Glomerular visceral epithelial cell (primary cell): ENCODE measurements around the gene ANO10.
"Not testable (repeated sequence)": the region's sequence is repeated elsewhere in the genome, so short reads cannot be mapped to it uniquely, and the experiment has no call there.

Experiments used
- DNase-seq: peaks from one replicate; pipeline ENCODE4 v3.0.0-alpha.2; 2016; ENCODE audit errors: extremely low spot score

ANO10 gene, protein sequence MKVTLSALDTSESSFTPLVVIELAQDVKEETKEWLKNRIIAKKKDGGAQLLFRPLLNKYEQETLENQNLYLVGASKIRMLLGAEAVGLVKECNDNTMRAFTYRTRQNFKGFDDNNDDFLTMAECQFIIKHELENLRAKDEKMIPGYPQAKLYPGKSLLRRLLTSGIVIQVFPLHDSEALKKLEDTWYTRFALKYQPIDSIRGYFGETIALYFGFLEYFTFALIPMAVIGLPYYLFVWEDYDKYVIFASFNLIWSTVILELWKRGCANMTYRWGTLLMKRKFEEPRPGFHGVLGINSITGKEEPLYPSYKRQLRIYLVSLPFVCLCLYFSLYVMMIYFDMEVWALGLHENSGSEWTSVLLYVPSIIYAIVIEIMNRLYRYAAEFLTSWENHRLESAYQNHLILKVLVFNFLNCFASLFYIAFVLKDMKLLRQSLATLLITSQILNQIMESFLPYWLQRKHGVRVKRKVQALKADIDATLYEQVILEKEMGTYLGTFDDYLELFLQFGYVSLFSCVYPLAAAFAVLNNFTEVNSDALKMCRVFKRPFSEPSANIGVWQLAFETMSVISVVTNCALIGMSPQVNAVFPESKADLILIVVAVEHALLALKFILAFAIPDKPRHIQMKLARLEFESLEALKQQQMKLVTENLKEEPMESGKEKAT

GRCh38 chr3:43621656-43622432 lies at the start of gene ANO10:
ANO10 (minus strand) TSS chr3:43622011; CDS start chr3:43605852, 16,159 bp downstream.
- DNase-seq = peak; percentile 99

GRCh38 chr3:43670635-43671522 lies 49.1 kb upstream of the ANO10 start:
- no peak for DNase-seq

GRCh38 chr3:43665011-43665410 lies 43.2 kb upstream of the ANO10 start:
- DNase-seq = not testable (repeated sequence)

- DNase-seq = not testable (repeated sequence)
Measured at GRCh38 chr3:43661376-43661775, 39.6 kb upstream of the ANO10 start.

GRCh38 chr3:43659250-43659880 lies 37.6 kb upstream of the ANO10 start:
- DNase-seq = no peak

DNA sequence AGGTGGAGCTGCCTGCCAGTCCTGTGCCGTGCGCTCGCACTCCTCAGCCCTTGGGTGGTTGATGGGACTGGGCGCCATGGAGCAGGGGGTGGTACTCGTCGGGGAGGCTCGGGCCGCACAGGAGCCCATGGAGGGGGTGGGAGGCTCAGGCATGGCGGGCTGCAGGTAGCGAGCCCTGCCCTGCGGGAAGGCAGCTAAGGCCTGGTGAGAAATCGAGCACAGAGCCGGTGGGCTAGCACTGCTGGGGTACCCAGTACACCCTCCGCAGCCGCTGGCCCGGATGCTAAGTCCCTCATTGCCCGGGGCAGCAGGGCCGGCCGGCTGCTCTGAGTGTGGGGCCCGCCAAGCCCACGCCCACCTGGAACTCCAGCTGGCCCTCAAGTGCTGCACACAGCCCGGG lies 34.6 kb upstream of the ANO10 start:
- DNase-seq = not testable (repeated sequence)

DNA sequence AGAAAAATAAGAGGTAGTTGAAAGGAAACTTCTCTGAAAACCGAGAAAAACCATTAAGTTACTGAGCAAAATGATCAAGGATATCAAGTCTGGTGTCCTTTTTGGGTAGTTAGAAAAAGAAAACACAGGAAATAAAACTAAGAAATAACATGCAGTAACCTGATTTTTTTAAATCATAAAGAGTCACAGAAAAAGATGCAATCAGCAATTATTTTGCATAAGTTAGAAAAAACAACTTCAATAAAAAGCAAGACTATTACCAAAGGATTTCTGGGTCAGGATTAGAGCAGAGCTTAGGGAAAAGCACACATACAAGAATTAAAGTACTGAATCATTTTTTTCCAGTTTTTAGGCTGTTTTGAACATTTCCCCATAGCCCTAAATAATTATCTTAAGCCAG lies 28.5 kb upstream of the ANO10 start:
- DNase-seq = no peak

- no peak for DNase-seq
Measured at GRCh38 chr3:43649365-43649968, 27.7 kb upstream of the ANO10 start.

GRCh38 chr3:43648957-43649356 lies 27.1 kb upstream of the ANO10 start:
- DNase-seq = no peak

DNA sequence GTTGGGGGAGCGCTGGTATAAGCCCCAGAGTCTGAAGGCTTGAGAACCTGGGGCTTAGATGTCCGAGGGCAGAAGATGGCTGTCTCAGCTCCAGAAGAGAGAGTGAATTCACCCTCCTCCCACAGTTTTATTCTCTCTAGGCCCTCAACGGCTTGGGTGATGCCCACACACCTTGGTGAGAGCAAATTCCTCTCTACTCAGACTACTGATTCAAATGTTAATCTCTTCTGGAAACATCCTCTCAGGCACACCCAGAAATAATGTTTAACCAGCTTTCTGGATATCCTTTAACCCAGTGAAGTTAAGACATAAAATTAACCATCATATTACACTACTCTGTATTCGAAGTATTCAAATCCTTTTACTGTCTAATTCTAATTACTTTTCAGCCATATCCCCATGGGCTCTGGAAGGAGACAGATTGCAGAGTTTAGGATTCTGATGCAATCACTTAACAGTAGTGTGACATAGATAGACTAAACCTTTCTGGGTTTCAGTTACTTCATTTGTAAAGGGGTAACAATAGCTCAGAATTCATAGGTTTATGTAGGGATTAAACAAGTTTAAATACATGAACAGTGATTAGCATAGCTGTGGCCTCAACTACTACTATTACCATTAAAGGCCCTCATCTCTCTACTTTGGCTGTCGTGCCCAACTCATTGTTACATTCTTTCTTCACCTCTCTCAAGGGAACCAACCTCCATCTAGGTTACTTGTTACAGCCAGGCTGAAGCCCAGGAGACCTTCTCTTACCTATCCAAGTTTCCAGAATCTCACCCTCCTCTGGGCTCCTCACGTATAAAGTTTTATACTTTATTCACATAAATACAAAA lies 25.7 kb upstream of the ANO10 start:
- peak; percentile 16 for DNase-seq

- no peak for DNase-seq
Measured at GRCh38 chr3:43644443-43644842, 22.6 kb upstream of the ANO10 start.

DNA sequence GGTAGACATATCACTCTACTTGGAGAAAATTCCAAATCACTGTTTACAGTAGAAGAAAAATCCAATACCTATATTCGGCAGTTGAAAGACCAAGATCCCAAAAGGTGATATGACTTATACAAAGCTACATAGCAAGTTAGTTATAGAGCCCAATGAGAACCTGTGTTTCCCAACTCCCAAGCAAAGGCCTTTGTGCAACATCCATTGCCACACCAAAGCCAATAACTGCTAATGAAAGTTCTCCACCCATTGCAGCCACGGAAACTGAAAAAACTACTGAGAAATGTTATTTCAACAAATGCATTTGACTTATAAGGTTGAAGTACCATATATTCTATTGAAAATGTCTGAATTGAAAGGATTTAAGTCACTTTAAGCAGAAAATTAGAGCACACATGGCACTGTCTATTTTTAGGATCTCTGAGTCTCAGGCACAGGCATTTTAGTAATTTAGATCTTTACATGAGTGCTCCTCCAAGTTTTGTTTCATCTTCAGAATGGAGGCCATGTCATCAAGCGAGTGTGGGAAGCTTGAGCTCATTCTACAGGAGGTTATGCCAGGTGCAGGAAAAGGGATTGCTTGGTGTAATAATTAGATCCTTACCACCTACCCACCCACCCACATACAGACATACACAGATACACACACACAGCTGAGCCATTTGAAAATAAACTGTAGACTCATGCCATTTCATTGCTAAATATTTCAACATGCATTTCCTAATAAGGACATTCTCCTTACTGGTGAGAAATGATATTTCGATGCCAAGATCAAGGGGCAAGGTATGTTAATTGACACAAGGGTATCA lies 19.7 kb upstream of the ANO10 start:
- no peak for DNase-seq

GRCh38 chr3:43640681-43641080 lies 18.9 kb upstream of the ANO10 start:
- no peak for DNase-seq

- peak; percentile 62 for DNase-seq
Measured at GRCh38 chr3:43638594-43639447, 17.0 kb upstream of the ANO10 start.

DNA sequence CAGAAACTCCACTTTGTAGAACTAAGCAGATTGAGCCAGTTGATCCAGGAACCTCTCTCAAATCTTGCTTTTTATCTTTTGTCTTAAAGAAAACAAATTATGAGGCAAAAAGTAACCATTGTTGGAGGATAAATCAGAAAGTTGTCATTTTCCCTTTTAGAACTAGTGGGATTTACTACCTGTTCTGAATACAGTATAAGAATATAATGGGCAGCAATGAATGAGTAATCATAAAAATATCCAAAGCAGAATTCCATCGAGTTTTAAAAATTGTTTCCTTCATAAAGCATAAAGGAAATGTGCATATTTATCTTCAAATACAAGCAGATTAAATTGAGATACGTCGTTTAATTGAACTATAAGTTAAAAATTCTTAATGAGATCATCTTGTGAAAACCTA lies 15.9 kb upstream of the ANO10 start:
- DNase-seq = no peak

- DNase-seq = no peak
Measured at GRCh38 chr3:43632986-43633385, 11.2 kb upstream of the ANO10 start.

- peak; percentile 60 for DNase-seq
Measured at GRCh38 chr3:43632269-43632733, 10.5 kb upstream of the ANO10 start.

DNA sequence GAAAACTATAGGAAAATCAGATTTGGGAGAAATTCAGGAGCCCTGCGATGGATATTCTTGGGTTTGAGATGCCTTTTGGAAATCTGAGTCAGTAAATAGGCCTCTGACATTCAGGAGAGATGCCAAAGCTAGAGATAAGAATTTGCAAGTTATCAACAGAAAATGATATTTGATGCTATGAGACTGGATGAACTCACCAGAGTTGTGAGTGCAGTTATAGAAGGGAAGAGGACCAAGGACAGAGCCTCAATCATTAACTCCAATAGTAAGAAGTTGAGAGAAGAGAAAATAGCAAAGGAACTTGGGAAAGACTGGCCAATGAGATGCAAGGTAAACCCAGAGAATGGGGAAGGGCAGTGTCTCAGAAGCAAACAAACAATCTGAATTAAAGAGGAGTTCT lies 7.9 kb upstream of the ANO10 start:
- DNase-seq = no peak
